Hematopoietic multipotent progenitor cell treated with erythropoietin and hydrocortisone succinate and interleukin-3 and kit ligand, for 4 days (in vitro differentiated cells): Measurements from ENCODE around the gene P2RY11.
A peak's percentile ranks its signal among the peaks of the same experiment; 100 is the strongest.

Experiments
- DNase-seq: peaks from one replicate; pipeline ENCODE4 v3.0.0-alpha.2; 2015

P2RY11 gene

DNA sequence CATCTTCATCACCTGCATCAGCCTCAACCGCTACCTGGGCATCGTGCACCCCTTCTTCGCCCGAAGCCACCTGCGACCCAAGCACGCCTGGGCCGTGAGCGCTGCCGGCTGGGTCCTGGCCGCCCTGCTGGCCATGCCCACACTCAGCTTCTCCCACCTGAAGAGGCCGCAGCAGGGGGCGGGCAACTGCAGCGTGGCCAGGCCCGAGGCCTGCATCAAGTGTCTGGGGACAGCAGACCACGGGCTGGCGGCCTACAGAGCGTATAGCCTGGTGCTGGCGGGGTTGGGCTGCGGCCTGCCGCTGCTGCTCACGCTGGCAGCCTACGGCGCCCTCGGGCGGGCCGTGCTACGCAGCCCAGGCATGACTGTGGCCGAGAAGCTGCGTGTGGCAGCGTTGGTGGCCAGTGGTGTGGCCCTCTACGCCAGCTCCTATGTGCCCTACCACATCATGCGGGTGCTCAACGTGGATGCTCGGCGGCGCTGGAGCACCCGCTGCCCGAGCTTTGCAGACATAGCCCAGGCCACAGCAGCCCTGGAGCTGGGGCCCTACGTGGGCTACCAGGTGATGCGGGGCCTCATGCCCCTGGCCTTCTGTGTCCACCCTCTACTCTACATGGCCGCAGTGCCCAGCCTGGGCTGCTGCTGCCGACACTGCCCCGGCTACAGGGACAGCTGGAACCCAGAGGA lies 2.6 kb downstream of the P2RY11 start:
- peak; percentile 50 for DNase-seq

DNA sequence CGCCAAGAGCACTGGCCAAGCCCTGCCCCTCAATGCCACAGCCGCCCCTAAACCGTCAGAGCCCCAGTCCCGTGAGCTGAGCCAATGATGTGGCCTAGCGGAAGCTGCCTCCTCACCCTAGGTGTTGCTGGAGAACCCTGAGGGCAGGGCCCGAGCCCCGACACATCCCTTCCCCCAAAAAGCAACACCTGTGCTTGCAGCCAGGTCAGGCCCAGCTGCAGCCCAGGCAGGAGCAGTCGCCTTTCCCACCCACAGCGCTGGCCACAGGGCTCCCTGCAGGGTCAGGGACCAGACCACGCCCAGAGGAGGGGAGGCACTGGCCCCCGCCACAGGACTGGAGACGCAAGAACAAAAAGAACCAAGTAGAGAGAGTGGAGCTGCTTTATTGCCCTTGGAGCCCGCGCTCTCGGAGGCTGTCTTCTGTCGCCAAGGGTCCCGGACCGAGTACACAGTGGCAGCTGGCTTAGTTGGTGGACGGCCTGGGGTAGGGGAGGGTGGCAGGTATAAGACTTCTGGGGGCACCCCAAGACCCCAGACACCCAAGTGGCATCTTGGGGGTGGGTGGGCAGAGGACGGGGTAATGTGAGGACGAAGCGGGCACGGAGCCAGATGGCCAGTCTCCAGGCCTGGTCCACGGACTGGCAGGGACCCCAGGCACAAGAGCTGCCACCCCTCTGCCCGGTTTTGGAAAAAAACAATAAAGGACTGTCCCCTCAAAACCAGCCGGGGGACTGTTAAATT lies 3.3 kb downstream of the P2RY11 start:
- DNase-seq = peak; percentile 49

DNA sequence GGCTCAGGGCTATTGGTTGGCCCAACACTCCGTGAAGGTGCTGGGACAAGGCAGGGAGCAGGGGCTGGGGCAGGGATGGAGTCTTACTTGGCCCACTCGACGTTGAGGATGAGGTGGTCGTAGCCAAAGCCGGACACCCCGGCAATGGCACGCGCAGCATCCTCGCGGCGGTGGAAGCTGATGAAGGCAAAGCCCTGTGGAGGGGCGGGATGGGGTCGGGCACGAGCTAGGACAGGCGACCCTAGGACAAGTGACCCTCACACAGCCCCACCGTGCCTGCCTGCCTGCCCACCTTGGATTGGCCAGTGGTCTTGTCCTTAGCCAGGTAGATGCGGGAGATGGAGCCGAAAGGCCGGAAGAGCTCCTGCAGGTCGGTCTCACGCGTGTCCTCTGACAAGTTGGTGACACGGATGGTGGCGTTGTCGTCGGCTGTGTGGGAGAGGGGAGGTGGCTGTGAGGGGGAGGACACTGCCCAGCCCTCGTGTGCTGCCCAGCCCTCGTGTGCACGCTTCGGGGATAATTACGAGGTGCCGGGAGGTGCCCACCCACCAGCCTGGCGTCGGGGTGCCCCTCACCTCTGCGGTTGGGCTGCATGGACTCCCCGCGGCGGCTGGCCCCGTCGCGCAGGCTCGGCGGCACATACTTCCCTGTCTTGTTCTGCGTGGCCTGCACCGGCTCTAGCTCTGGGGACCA lies 4.0 kb downstream of the P2RY11 start:
- DNase-seq = peak; percentile 28

DNA sequence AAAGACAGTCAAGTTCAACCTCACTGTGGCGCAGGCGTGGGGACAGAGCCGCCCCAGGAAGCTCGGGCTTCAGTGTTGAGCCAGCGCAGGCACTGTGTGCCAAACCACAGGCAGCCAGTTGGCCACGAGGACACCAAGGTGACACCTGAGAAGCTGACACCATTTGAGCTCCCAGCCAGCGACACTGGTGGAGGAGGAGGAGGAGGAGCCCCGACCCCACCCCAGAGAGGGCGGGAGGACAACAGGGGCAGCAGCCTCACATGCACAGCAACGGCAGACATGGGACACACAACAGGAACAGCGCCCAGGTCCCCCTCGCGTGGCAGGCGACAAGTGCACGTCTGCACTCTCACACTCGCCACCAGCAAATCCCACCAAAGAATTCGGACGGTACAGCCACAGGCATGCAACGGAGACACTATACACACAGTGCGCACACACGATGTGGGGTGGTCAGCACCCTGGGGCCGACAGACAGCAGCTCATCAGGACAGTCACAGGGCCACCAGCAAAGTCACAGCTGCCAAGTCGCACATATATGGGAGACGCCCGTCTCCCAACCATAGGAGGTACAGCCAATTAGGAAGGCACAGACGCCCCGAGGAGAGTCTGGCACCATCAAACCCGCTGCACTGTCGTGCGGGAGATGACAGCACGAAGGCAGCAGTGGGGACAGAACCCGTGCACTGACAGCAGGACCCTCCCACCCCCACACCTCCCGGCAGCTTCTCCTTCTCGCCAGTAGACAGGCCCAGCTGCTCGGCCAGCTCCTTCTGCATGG lies 4.8 kb downstream of the P2RY11 start:
- peak; percentile 20 for DNase-seq

DNA sequence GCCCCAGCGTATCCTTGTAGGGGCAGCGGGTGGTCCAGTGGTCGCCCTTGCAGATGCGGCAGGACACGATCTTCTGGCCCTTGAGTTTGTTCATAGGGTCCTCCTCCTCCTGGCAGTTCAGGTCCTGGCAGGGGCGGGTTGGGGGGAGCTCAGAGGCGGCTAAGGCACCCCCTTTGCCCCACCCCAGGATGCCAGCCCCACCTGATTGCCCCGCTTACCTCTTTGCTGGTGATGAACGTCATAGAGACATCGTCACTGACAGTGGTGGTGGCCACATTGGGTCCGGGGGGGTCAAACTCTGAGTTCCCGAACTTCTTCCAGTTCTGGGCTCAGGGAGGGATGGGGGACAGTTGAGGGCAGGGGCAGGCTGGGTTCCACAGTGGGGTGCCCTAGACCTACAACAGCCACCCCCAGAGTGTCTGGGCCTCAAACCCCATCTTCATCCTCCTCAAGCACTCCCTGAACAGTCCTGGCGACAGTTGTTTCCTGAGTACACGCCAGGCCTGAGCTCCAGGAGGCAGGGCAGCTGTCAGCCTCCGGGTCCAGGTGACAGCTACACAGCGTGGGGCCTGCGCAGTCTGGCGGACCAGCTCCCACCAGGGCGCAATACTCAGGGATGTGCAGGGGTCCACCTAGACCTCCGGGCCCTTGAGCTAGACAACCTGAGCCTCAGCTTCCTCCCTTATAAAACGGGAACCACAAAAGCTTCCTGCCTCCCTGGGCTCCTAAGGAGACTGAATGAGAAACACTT lies 5.5 kb downstream of the P2RY11 start:
- DNase-seq = no peak

DNA sequence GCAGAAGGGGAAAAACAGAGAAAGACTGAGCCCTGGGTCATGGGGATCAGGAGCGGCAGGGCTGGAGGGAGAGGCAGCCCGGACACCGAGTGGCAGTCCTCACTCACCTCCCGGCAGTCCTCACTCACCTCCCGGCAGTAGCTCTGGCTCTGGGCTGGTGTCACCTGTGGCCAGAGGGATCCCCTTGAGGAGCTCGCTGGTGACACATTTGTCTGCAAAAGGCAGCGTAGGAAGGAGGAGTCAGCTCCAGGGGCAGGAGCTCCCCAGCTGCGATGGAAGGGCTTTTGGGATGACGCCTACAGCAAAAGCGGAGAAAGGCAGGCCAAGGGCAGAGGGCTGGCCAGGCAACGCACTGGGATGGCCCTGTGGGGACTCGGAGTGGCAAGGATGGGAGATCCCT lies 7.5 kb downstream of the P2RY11 start:
- DNase-seq = peak; percentile 29

DNA sequence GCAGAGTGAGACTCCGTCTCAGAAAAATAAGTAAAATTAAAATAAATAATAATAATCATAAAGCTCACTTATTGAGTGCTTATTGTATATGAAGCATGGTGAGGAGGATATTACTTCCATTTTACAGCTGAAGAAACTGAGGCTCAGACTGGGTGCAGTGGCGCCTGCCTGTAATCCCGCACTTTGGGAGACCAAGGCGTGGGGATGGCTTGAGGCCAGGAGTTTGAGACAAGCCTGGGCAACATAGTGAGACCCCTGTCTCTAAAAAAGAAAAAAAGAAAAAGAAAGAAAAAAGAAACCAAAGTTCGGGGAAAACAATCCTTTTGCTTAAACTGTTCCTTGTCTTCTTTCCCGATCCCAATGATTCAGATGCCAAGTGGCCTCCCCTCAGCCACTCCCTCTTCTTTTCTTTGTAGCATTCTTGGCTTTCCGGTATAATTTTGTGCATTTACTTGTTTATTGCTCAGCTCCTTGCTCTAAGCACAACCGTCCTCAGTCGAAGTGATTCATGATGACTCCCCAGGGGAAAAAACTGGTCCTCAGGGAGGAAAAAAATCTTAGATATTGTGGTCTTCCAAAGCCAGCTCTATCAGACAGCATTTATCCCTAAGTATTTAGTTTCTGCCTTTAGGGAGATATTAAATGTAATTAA lies 9.2 kb downstream of the P2RY11 start:
- no peak for DNase-seq

DNA sequence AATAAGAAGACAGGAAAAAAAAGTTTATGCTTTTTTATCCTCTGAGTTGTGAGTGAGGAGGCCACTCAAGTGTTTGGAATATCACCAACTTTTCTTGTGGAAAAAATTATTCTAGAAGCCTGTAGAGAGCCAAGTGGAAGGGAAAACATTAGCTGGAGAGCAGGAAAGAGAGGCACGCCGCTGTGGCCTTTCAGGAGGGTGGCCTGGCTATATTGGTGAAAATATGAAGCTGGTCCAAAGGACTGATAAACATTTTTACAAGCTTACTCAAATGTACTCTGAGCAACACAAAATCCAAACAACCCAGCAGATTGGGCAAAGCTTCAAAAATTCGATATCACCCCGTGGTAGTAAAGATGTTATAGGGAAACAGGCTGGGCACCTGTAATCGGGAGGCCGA lies 10.6 kb downstream of the P2RY11 start:
- no peak for DNase-seq

DNA sequence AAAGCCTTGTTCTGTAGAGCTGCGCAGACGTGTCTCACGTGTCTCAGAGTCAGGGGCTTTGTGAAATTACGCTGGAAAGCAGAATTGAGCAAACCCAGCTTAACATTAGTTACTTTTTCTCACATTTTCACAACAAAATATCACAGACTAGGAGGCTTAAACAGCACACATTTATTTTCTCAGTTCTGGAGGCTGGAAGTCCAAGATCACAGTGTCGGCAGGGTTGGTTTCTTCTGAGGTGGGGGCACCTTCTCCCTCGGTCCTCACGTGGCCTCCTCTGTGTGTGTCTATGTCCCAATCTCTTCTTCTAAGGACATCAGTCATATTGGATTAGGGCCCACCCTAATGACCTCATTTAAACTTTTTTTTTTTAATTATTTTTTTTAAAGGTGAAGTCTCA lies 12.9 kb downstream of the P2RY11 start:
- DNase-seq = no peak

DNA sequence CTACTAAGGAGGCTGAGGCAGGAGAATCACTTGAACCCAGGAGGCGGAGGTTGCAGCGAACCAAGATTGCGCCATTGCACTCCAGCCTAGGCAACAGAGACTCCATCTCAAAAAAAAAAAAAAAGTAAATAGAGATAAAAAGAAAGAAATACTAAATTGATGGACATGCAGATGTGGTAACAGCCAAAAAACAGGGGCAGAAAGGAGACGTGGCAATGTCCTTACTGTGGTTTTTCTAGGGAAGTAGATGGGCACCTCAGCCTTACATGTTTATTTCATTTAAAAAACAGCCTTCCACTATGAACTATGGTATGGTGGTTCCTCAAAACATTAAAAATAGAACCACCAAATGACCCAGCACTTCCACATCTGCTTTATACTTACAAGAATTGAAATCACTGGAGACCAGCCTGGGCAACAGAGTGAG lies 14.7 kb downstream of the P2RY11 start:
- peak; percentile 78 for DNase-seq

DNA sequence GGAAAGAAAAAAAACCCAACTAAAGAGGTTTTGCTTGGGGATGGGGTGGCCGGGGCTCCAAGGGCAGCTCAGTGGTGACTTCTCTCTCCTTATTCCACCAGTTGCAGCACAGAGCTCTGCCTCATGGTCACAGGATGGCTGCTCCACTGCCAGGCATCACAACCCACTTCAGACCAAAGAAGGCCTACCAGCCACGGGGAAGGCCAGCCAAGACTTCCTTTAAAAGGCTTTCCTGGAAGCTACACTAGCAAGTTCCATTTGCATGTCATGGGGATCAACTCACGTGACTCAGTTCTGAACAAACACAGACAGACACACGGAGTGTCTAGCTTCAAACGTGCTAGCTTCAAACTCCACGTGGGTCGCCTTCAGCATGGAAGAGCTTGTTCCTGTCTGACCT lies 21.4 kb downstream of the P2RY11 start:
- no peak for DNase-seq

DNA sequence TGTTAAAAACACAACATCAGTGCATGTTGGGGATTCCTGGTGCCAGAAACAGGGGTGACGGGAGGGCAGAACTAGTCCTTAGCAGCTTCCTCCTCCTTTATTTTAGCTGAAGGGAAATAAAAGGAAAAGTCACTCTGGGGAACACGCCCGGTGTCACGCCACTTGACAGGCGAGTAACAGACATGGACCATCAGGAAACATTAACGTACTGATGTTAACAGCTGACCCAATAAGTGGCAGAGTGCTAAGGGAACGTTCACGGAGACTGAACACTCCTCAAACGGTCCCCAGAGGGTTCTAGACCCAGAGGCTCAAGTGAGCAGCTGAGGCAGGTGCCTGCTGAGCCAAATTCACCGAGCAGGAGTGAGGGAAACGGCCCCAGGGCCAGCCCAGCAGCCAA lies 22.1 kb downstream of the P2RY11 start:
- no peak for DNase-seq

DNA sequence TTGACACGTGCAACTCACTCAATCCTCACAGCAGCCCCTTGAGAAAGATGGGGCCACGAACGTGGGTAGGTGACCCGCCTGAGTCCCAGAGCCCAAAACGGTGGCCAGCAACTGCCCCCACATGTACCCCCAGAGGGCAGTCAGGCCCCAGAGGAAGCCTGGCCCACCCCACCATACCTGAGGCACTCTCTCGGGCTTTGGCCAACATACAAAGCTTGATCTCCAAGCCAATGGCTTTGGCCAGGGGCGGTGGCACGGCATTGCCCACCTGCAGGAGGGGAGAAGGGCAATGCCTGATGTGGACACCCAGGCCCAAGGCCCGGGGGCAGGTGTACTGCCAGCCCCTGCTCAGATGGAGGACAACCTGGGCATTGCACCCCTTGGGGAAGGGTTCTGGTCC lies 22.5 kb downstream of the P2RY11 start:
- DNase-seq = no peak

DNA sequence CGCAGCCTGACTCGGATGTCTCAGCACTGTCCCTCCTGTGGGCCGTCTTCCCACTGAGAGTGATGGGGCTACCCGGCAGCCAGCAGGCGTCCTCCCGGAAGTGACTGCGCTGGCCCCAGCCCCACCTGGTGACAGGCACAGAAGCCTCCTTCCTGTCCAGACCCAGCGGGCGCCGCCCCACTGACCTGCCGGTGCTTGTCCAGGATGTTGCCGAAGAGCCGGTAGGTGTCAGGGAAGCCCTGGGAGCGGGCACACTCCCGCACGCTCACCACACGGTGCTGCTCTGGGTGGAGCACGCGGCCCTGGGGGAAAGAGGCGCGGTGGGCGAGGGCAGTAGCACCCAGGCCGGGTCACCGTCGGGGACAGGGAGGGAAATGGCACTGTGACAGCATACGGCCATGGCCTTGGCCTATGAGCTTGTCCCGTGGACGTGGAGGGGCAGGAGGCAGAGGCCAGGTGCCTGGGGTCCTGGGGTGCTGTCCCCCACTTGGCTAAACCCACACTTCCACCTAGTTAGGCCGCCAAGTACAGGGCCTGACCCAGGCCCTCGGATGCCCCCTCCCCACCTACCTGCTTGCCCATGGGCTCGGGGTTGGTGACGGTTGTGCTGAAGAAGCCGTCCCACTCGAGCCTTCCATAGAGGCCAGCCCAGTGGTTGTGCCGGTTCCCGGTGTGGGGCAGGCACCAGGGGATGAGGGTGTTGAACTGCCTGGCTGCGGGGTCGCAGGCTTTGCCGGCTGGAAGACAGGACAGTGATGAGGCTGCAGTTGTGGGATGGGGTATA lies 24.2 kb downstream of the P2RY11 start:
- DNase-seq = no peak

DNA sequence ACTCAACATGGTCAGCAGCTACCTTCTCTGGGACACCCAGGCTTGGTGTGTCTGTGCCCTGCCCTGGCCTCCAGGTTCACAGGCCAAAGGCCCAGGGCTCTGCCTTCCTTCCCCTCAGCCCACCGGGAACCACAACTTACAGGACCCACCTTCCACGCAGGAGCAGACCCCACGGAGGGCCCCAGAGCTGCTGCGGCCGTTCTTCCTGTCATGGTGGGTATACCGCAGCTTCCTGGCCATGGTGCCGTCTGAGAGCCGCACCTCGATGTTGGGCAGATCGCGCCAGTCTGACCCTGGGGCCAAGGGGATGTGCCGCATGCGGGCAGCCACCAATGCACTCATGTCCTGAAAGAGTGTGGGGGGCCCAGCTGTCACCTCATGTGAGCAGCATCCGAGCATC lies 25.4 kb downstream of the P2RY11 start:
- DNase-seq = no peak

DNA sequence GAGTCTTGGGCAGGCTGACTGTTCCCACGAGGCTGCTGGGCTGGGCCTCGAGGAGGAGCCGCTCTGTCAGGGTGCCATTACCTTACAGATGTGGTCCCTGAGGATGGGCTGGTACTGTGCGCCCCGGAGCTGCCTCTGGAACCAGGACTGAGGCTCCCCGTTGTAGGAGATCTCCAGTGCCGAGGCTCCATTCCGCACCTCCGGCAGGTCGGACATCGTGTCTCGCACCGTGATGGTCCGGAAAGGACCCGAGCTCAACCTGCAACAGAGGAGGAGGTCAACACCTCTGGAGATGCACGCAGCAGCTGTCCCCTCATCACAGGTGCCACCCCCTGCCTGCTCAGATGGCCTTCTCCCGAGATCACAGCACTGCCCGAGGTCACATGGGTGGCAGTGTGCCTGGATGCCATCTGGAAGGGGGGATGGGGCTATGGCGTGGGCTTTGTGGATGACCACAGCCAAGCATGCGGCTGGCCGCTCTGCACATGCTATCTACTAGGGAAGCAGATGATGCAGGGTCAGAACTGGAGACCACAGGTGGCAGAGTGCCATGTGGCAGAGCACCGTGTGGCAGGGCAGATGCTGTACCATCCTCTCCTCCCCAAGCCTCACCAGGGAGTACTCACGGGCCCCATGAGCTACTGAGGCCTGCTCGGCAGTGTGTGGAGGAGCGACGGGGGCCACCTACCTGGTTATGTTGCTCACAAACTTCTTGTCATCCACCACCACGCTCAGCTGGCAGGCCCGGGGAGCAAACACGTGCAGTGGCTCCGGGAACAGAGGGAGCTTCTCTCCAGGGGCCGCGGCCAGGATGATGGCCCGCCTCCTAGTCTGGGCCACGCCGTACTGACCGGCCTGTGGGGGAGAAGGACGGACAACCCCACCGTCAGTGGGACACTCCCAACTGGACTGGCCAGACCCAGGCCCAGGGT lies 26.5 kb downstream of the P2RY11 start:
- DNase-seq = peak; percentile 19

DNA sequence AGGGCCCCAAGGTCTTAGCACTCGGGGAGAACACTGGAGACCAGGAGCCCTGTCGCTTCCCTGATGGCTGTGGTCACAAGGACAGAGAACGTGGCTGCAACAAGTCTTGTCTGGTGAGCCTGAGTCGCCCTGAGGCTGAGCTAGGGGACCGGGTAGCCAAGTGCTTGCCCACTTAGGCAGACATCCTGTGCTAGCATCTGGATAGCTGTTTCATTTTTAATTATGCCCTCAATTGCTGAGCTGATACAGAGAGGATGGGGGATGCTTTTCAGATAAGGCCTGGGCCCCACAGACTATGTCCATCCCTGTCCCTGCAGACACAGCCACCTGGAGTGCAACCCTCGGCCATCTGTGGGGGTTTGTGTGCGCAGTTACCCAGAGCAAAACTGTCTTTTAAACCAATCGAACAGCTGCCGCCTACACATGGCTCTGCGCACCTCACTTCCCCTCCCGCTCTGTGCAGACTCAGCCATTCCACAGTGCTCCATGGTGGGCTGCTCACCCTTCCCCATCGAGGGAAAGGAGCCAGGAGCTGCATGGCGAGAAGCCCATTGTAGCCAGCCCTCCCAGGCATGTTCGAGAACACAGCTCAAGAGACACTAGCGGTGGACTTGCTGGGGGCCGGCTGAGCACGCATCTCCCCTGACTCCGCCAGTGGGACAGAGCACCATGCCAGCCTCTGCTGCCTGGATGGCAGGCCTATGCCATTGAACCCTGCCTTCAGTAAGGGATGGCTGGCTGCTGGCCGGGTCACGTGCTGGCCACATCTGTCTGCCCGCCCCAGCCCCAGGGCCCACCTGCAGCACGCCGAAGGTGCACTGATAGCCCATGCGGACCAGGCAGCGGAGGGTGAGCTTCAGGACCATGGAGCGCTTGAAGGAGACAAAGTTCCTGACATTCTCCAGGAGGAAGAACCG lies 27.6 kb downstream of the P2RY11 start:
- no peak for DNase-seq

DNA sequence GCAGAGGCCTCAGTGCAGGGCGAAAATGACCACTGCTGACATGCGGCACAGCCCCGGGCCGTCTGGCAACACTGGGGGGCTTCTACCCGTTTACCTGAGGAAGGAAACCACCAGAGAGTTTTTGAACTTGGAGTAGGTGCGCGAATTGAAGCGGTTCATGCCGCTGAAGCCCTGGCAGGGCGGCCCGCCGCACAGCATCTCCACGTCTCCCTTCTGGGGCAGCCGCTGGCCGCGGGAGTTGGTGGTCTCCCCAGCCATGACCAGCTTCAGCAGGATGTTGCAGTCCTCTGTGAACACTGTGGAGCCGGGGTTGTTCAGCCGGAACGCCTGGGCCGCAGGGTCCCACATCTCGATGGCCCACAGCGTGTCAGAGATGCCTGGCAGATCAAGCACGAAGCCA lies 28.5 kb downstream of the P2RY11 start:
- DNase-seq = no peak

DNA sequence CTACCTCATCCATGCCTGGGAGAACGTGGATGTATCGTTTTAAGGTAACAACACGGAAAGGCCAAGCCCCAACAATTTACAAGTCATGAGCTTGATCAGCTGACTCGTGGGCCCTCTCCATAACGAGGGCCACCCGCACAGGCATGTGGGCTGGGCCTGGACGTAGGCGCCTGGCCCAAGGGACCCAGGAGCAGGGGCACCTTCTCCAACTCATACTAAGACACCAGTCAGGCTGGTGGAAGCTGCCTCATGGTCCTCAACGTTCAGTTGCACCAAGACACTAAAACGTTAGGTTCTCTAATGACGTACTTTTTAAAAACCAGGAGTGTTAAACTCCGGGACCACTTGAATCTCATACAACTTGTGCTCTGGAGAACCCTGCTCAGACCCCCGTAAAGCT lies 30.0 kb downstream of the P2RY11 start:
- DNase-seq = no peak
